H1 (cell line): ENCODE measurements around the gene WASF1. TPM values are rescaled to one million over a fixed set of nuclear protein-coding genes. Genes with fewer than 3 reads are reported as not detected.

Source experiments
- CTCF ChIA-PET: fragments of 300-600 bp; sonication (Branson Sonifier 250); formaldehyde crosslinking; loops from one replicate; lab custom pipeline; 2021; ENCODE audit not compliant: partially characterized antibody; lab: Charles Lee
- POLR2A ChIA-PET: fragments of 300-600 bp; sonication (Branson Sonifier 250); formaldehyde crosslinking; loops from one replicate; lab custom pipeline; 2021; ENCODE audit warnings: inconsistent platforms; ENCODE audit not compliant: partially characterized antibody; lab: Charles Lee
- DNase-seq, 2 experiments: peaks; one replicate each; pipeline versions ENCODE4 v3.0.0 to v3.0.0-alpha.2; 2010 to 2022; ENCODE audit warnings: low spot score in 2 of 2, low read depth in 1 of 2, mixed read lengths in 1 of 2
- FAIRE-seq: peaks from 2 replicates; lab custom pipeline; 2011; peaks lifted over from hg19 to GRCh38; lab: Jason Lieb, UNC
- H2AFZ ChIP-seq: 2 replicates; pipeline ENCODE4 v1.8.1; 2012; ENCODE audit warnings: low read length, inconsistent platforms
- H2AK5ac ChIP-seq: 2 replicates; pipeline ENCODE4 v1.6.1; 2013; ENCODE audit warnings: low read depth, low read length
- H2BK120ac ChIP-seq: replicated peaks from 2 replicates; pipeline ENCODE3; 2013; ENCODE audit warnings: low read depth, low read length, inconsistent platforms
- H2BK12ac ChIP-seq: 2 replicates; pipeline ENCODE4 v1.6.1; 2013; ENCODE audit warnings: low read depth, low read length
- H2BK15ac ChIP-seq: 2 replicates; pipeline ENCODE4 v1.6.1; 2013; ENCODE audit warnings: low read length
- H2BK20ac ChIP-seq: 2 replicates; pipeline ENCODE4 v1.6.1; 2013; ENCODE audit warnings: low read length
- H2BK5ac ChIP-seq: 2 replicates; pipeline ENCODE4 v1.6.1; 2013; ENCODE audit warnings: low read depth, low read length
- H3K14ac ChIP-seq: 2 replicates; pipeline ENCODE4 v1.6.1; 2013; ENCODE audit warnings: inconsistent platforms; ENCODE audit not compliant: insufficient read length
- H3K18ac ChIP-seq: 2 replicates; pipeline ENCODE4 v1.6.1; 2013; ENCODE audit warnings: low read length; ENCODE audit errors: extremely low read depth
- H3K23ac ChIP-seq: 2 replicates; pipeline ENCODE4 v1.6.1; 2013; ENCODE audit warnings: inconsistent platforms; ENCODE audit not compliant: insufficient read length
- H3K23me2 ChIP-seq: 2 replicates; pipeline ENCODE4 v1.6.1; 2013; ENCODE audit warnings: low read depth, low read length
- H3K27ac ChIP-seq: 2 replicates; pipeline ENCODE4 v1.6.1; 2011; ENCODE audit warnings: low read depth, low read length, inconsistent platforms
- H3K27me3 ChIP-seq, 4 experiments: replicated peaks in 1 of 4; 1 replicate in 1 of 4; 2 replicates in 3 of 4; pipeline versions ENCODE4 v1.6.1 to v1.8.1; 2011 to 2013; ENCODE audit warnings: low read length in 3 of 4, mild to moderate bottlenecking in 3 of 4, inconsistent platforms in 2 of 4, mixed read lengths in 2 of 4, moderate library complexity in 1 of 4; ENCODE audit not compliant: control insufficient read depth in 3 of 4, insufficient read depth in 3 of 4; ENCODE audit errors: extremely low read depth in 1 of 4
- H3K36me3 ChIP-seq, 4 experiments: 2 replicates each; pipeline versions ENCODE4 v1.6.1 to v1.8.1; 2011 to 2013; ENCODE audit warnings: mild to moderate bottlenecking in 4 of 4, low read length in 3 of 4, moderate library complexity in 2 of 4, control low read depth in 1 of 4, inconsistent platforms in 1 of 4; ENCODE audit not compliant: insufficient read depth in 4 of 4, control insufficient read depth in 2 of 4
- H3K4ac ChIP-seq: replicated peaks from 2 replicates; pipeline ENCODE3; 2013; ENCODE audit warnings: low read length, low read depth, mixed read lengths, inconsistent platforms; ENCODE audit not compliant: insufficient read length
- H3K4me1 ChIP-seq, 4 experiments: replicated peaks in 1 of 4; 1 replicate in 1 of 4; 2 replicates in 3 of 4; pipeline versions ENCODE4 v1.6.1 to v1.8.1; 2011 to 2013; ENCODE audit warnings: low read length in 3 of 4, inconsistent platforms in 2 of 4, mixed read lengths in 1 of 4; ENCODE audit not compliant: insufficient read depth in 4 of 4, control insufficient read depth in 3 of 4
- H3K4me2 ChIP-seq, 2 experiments: 2 replicates each; pipeline versions ENCODE4 v1.6.1 to v1.8.1; 2011 to 2013; ENCODE audit warnings: low read depth in 2 of 2, low read length in 2 of 2, control low read depth in 1 of 2, inconsistent platforms in 1 of 2, mild to moderate bottlenecking in 1 of 2; ENCODE audit not compliant: insufficient read depth in 1 of 2
- H3K4me3 ChIP-seq, 4 experiments: fragments of 200-600, 300-600 bp in 1 of 4; sonication (generic), shearing (Covaris generic), sonication (Bioruptor Twin) in 1 of 4; 2 replicates each; pipeline versions ENCODE4 v1.5.1 to v1.8.1; 2011 to 2016; ENCODE audit warnings: low read length in 4 of 4, low read depth in 3 of 4, control low read depth in 2 of 4, inconsistent platforms in 2 of 4, mild to moderate bottlenecking in 2 of 4, mixed read lengths in 1 of 4, moderate library complexity in 1 of 4; ENCODE audit not compliant: insufficient read depth in 2 of 4; ENCODE audit errors: extremely low read depth in 1 of 4
- H3K56ac ChIP-seq: replicated peaks from 2 replicates; pipeline ENCODE3; 2013; ENCODE audit warnings: low read depth, mild to moderate bottlenecking, mixed read lengths, low read length, inconsistent platforms; ENCODE audit not compliant: insufficient read length
- H3K79me1 ChIP-seq: 2 replicates; pipeline ENCODE4 v1.6.1; 2013; ENCODE audit warnings: low read depth, low read length, control low read depth
- H3K79me2 ChIP-seq, 2 experiments: 2 replicates each; pipeline versions ENCODE4 v1.6.1 to v1.8.1; 2012 to 2013; ENCODE audit warnings: low read length in 2 of 2, mild to moderate bottlenecking in 2 of 2, inconsistent platforms in 1 of 2; ENCODE audit not compliant: insufficient read depth in 2 of 2, control insufficient read depth in 1 of 2
- H3K9ac ChIP-seq, 4 experiments: replicated peaks in 1 of 4; 1 replicate in 1 of 4; 2 replicates in 3 of 4; pipeline versions ENCODE4 v1.6.1 to v1.8.1; 2011 to 2013; ENCODE audit warnings: low read depth in 3 of 4, low read length in 3 of 4, control low read depth in 2 of 4, mild to moderate bottlenecking in 2 of 4, moderate library complexity in 2 of 4, inconsistent platforms in 1 of 4; ENCODE audit errors: extremely low read depth in 1 of 4
- H3K9me3 ChIP-seq, 2 experiments: 2 replicates each; pipeline versions ENCODE4 v1.6.1 to v1.8.1; 2012 to 2013; ENCODE audit warnings: mild to moderate bottlenecking in 2 of 2, moderate library complexity in 2 of 2, control low read depth in 1 of 2, inconsistent platforms in 1 of 2, low read depth in 1 of 2, low read length in 1 of 2, mixed read lengths in 1 of 2; ENCODE audit not compliant: insufficient read depth in 2 of 2
- H4K20me1 ChIP-seq, 2 experiments: replicated peaks in 1 of 2; 2 replicates each; pipeline versions ENCODE3 to v1.8.1; 2011 to 2013; ENCODE audit warnings: inconsistent platforms in 2 of 2, low read length in 2 of 2, mild to moderate bottlenecking in 1 of 2; ENCODE audit not compliant: insufficient read depth in 2 of 2, control insufficient read depth in 1 of 2
- H4K5ac ChIP-seq: 2 replicates; pipeline ENCODE4 v1.6.1; 2013; ENCODE audit warnings: low read length, low read depth, mixed read lengths, inconsistent platforms; ENCODE audit not compliant: insufficient read length
- H4K8ac ChIP-seq: 2 replicates; pipeline ENCODE4 v1.8.0; 2013; ENCODE audit warnings: mild to moderate bottlenecking, moderate library complexity, low read length, inconsistent platforms; ENCODE audit not compliant: insufficient read depth; ENCODE audit errors: extremely low read depth
- H4K91ac ChIP-seq: replicated peaks from 2 replicates; pipeline ENCODE3; 2013; ENCODE audit warnings: low read length, mixed read lengths, inconsistent platforms; ENCODE audit not compliant: insufficient read length
- CBX5 ChIP-seq: fragments of 300-800, 300-1000 bp; sonication (generic); IDR thresholded peaks from 2 replicates; pipeline ENCODE4 v1.7.1; 2016; ENCODE audit warnings: antibody characterized with exemption, low read length, low read depth
- CTBP2 ChIP-seq: IDR thresholded peaks from 2 replicates; pipeline ENCODE4 v1.7.0; 2011; ENCODE audit warnings: borderline replicate concordance, mild to moderate bottlenecking, moderate library complexity, mixed read lengths, low read length; ENCODE audit not compliant: insufficient read depth, insufficient read length
- EZH2 ChIP-seq: fragments of 200-600 bp; sonication (generic); IDR thresholded peaks from 2 replicates; pipeline ENCODE4 v1.7.1; 2012; ENCODE audit warnings: low read depth, mild to moderate bottlenecking, moderate library complexity, low read length, inconsistent platforms; ENCODE audit not compliant: severe bottlenecking
- HDAC2 ChIP-seq, 2 experiments: fragments of 300-600 bp in 1 of 2; sonication (generic) in 1 of 2; IDR thresholded peaks; 2 replicates each; pipeline ENCODE4 v1.6.1; 2011 to 2012; ENCODE audit warnings: low read depth in 2 of 2, low read length in 2 of 2, mild to moderate bottlenecking in 2 of 2, moderate library complexity in 2 of 2, borderline replicate concordance in 1 of 2, inconsistent platforms in 1 of 2
- KDM1A ChIP-seq: fragments of 200-600, 300-600 bp; sonication (generic); IDR thresholded peaks from 2 replicates; pipeline ENCODE4 v1.7.1; 2016; ENCODE audit warnings: mild to moderate bottlenecking, low read length, borderline replicate concordance
- POLR2AphosphoS5 ChIP-seq: IDR thresholded peaks from 2 replicates; pipeline ENCODE4 v1.6.1; 2011; ENCODE audit warnings: low read depth, low read length
- SAP30 ChIP-seq: fragments of 300-600 bp; sonication (generic); IDR thresholded peaks from 2 replicates; pipeline ENCODE4 v1.7.1; 2012; ENCODE audit warnings: low read length, moderate library complexity, mild to moderate bottlenecking, inconsistent platforms; ENCODE audit not compliant: insufficient read depth, insufficient replicate concordance
- SIRT6 ChIP-seq: IDR thresholded peaks from one replicate; pipeline ENCODE4 v1.7.1; 2012; ENCODE audit warnings: low read length, inconsistent platforms
- SP4 ChIP-seq: IDR thresholded peaks from 2 replicates; pipeline ENCODE4 v1.6.1; 2012; ENCODE audit warnings: low read length, inconsistent platforms
- TAF7 ChIP-seq: optimal IDR thresholded peaks from 2 replicates; pipeline ENCODE3; 2011; ENCODE audit warnings: low read depth, mild to moderate bottlenecking, inconsistent platforms, low read length, moderate library complexity, borderline replicate concordance
- YY1 ChIP-seq: IDR thresholded peaks from 2 replicates; pipeline ENCODE4 v1.6.1; 2011; ENCODE audit warnings: low read depth, mild to moderate bottlenecking, low read length
- WGBS, 2 experiments: shearing (Covaris generic) in 1 of 2; methylation state at CpG; one replicate each; pipeline versions ENCODE4 v1.1.6 to v1.1.7; 2013 to 2015; ENCODE audit warnings: low lambda C conversion rate in 2 of 2, mixed read lengths in 2 of 2, inconsistent platforms in 1 of 2, low coverage in 1 of 2, missing lambda C conversion rate in 1 of 2; ENCODE audit not compliant: insufficient replicate concordance in 2 of 2, insufficient coverage in 1 of 2, insufficient read length in 1 of 2; ENCODE audit errors: extremely low coverage in 1 of 2, missing lambda C conversion rate in 1 of 2; 5-methylcytosine and 5-hydroxymethylcytosine counted together
- polyA plus RNA-seq, 7 experiments: library from polyadenylated mRNA; depleted of rRNA in 3 of 7; stranded (reverse) in 5 of 7; unstranded in 2 of 7; fragments of >200 nt in 5 of 7; fragments of 200-250 nt in 2 of 7; gene quantifications; 1 replicate in 5 of 7; 2 replicates in 1 of 7; 4 replicates in 1 of 7; pipeline versions ENCODE4 v1.2.1 to v1.2.3, GENCODE V29; 2011 to 2013; ENCODE audit warnings: missing spikeins in 2 of 7, mixed read lengths in 2 of 7
- total RNA-seq: library from RNA; stranded (reverse); fragmentation: NEBNext Ultra II Directional; extraction: Animal tissue kit (Norgen Biotek cat#: 25700); gene quantifications from 2 replicates; pipeline ENCODE4 v1.2.1, GENCODE V29; 2021

The WASF1 gene
- total and polyA plus RNA-seq, 2 of the 8 experiments (the other 6 are each of a cell fraction or from before 2014, with no cell fraction given) = 37.6 to 39.9 TPM

DNA sequence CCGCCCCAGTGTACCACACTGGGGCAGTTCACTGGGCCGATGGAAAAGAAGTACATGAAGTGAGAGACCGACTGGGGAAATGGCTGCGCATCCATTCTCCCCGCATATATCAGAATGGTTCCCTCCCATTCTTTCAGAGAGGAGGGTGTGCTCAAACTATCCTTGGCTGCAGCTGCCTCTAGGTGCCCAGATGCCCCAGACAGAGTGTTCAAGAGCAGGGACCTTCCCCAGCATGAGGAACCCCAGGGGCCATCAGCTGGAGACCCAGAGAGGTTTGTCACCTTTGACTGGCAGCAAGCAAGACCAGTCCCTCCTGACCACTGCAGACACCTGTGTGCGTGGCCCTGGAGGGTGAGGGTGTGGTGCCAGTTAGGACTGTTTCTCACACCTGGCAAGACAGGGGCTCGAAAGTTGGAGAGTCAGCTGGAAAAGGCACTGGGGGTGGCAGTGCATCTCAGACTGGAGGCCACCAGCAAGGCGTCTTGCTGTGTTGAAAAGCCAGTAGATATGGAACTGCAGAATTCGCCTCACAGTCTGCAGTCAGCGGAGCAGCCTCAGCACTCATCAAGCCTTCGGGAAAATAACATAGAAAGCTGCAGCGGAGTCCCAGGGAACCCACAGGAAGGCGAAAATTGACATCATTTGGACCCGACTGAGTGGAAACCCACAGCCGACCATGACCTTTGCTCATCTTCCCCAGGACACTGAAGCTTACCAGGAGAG, 124.6 kb downstream of the WASF1 start:
- Histone ChIP-seq H4K91ac (no peak overlapping the region), H2BK20ac (no peak overlapping the region), H3K56ac (no peak overlapping the region), H3K27ac (no peak overlapping the region), H3K23me2 (no peaks in the 10 kb centered on the region), H4K8ac (no peak overlapping the region; the same call in 1 of the 2 replicates), H3K79me2 (no peaks in the 10 kb centered on the region), H3K4me2 (no peak overlapping the region), H3K79me1 (no peaks in the 10 kb centered on the region), H3K4me1 (peaks cover 0 to 3% (median 0%) of the 10 kb centered on the region in 4 experiments; a peak in 1 of 7 replicates), H2BK12ac (no peak overlapping the region), H3K14ac (no peak overlapping the region), H2BK5ac (no peak overlapping the region), H3K9ac (no peak overlapping the region), H4K20me1 (no peaks in the 10 kb centered on the region), H3K23ac (no peak overlapping the region), H2AK5ac (no peak overlapping the region), H4K5ac (no peak overlapping the region), H3K4me3 (no peak overlapping the region), H3K18ac (no peak overlapping the region), H3K4ac (no peak overlapping the region), H2BK15ac (no peak overlapping the region), H3K9me3 (no peaks in the 10 kb centered on the region), H2BK120ac (no peak overlapping the region), H3K27me3 (no peaks in the 10 kb centered on the region), H3K36me3 (no peaks in the 10 kb centered on the region), H2AFZ (peak overlapping the region; percentile 91)
- POLR2A ChIA-PET = interaction anchor here (1.3 kb wide), 1 partner anchor 25 kb away, joined by 3 read pairs; no protein-coding TSS in a partner anchor
- CTCF ChIA-PET = interaction anchor here (1.1 to 5.0 kb wide), 10 partner anchors 11 to 563 kb away, joined by 3 to 49 read pairs (median 13); partner anchors contain the start of gene DDO
- WGBS, 2 experiments = 88% methylated on average over 15 of the region's 15 CpGs; no CpG with 5 or more reads in 1 of the 2 experiments
- FAIRE-seq (no peak), DNase-seq (no peak)
- TF ChIP-seq CTBP2 (no peak), SIRT6 (no peak), SP4 (no peak), YY1 (no peak), EZH2 (no peak), SAP30 (no peak), CBX5 (no peak), POLR2AphosphoS5 (no peak), TAF7 (no peak), HDAC2 (IDR thresholded peaks at IDR 0.05; ENCODE audit: borderline replicate concordance in 1 of 2, low read depth in 2 of 2, low read length in 2 of 2) (no peak), KDM1A (no peak)
